ENCODE data around the gene ZBTB38.

ZBTB38 gene

GRCh38 chr3:141346839-141347238 is 21.5 kb upstream of the ZBTB38 start:
- DNase-seq (ENCODE audit: low read depth) = no peak
- TF ChIP-seq CTCF (IDR thresholded peaks at IDR 0.05; ENCODE audit: insufficient read depth, low read depth, low read length, missing control alignments) = no peak
- H3K4me3 ChIP-seq (ENCODE audit: low read depth, low read length) = no peak overlapping the region

GRCh38 chr3:141348837-141349236 is 19.5 kb upstream of the ZBTB38 start:
- no peak overlapping the region for H3K4me3 ChIP-seq (ENCODE audit: low read depth, low read length)
- no peak for TF ChIP-seq CTCF (IDR thresholded peaks at IDR 0.05; ENCODE audit: insufficient read depth, low read depth, low read length, missing control alignments)
- DNase-seq (ENCODE audit: low read depth) = no peak

GRCh38 chr3:141349711-141350110 is 18.6 kb upstream of the ZBTB38 start:
- DNase-seq (ENCODE audit: low read depth) = no peak
- TF ChIP-seq CTCF (IDR thresholded peaks at IDR 0.05; ENCODE audit: insufficient read depth, low read depth, low read length, missing control alignments) = no peak
- H3K4me3 ChIP-seq (ENCODE audit: low read depth, low read length) = no peak overlapping the region

- H3K4me3 ChIP-seq (ENCODE audit: low read depth, low read length) = no peak overlapping the region
- DNase-seq (ENCODE audit: low read depth) = no peak
- TF ChIP-seq CTCF (IDR thresholded peaks at IDR 0.05; ENCODE audit: insufficient read depth, low read depth, low read length, missing control alignments) = no peak
These were observed 17.6 kb upstream of the ZBTB38 start for GRCh38 chr3:141350666-141351065.

- no peak for TF ChIP-seq CTCF (IDR thresholded peaks at IDR 0.05; ENCODE audit: insufficient read depth, low read depth, low read length, missing control alignments)
- H3K4me3 ChIP-seq (ENCODE audit: low read depth, low read length) = no peak overlapping the region
- no peak for DNase-seq (ENCODE audit: low read depth)
These were observed 15.9 kb upstream of the ZBTB38 start for GRCh38 chr3:141352262-141352984.

- no peak for DNase-seq (ENCODE audit: low read depth)
- no peak for TF ChIP-seq CTCF (IDR thresholded peaks at IDR 0.05; ENCODE audit: insufficient read depth, low read depth, low read length, missing control alignments)
- no peak overlapping the region for H3K4me3 ChIP-seq (ENCODE audit: low read depth, low read length)
These were observed 14.4 kb upstream of the ZBTB38 start for GRCh38 chr3:141353652-141354495.
